Measurements from ENCODE around the gene RPL36AL.

The RPL36AL gene

DNA sequence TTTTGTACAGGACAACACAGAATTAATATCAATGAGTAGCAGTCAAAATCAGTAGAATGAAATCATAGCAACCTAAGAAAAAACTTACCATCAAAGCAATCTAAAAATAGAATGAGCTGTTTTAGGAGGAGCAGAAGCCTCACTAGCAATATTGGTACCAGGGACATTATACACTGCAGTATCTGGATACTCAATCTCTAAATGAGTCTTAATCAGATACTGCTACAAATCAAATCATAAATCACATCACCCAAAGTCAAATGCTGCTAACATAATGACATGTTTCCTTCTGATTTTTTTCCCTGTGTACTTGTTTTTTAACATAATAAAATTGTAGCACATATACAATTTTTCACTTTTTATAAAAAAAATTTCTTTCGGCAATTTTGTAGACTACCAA lies 42.3 kb downstream of the RPL36AL start:
- no peak for DNase-seq

DNA sequence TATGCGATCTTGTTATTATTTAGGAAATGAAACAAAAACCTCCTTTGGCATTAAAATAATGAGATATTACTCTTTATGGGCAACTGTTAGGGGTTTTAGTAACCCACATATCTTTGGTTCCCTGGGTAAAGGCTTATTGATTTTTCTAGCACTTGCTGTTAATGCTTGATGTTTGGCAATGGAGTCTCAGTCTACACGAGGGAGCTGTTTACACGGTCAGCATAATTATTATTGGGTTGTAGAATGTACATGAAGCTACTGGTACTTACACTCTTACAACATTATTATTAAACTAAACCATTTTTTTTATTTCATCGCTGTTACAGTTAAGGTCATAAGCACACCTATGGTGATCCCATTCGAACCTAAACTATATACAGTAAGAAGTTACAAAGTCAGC lies 46.4 kb downstream of the RPL36AL start:
- DNase-seq: no peak

DNA sequence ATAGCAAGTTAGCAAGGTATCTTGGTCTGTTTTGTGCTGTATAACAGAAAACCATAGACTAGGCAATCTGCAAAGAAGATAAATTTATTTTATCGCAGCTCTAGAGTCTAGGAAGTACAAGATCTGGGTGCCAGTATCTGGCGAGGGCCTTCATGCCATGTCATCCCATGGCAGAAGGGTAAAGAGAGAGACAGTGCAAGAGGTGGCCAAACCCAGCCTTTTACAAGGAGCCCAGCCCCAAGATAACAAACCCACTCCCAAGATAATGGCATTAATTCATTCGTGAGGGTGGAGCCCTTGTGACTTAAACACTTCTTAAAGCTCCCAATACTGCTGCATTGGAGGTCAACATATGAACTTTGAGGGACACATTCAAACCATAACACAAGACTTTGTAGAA lies 51.1 kb downstream of the RPL36AL start:
- no peak for DNase-seq

Data from activated T-cell treated with anti-CD3 and anti-CD28 coated beads for 4 hours (primary cell).